K562 (cell line): ENCODE data around the gene PBXIP1. TPM values are rescaled to one million over a fixed set of nuclear protein-coding genes. Genes with fewer than 3 reads are reported as not detected.
A peak's percentile ranks its signal among the peaks of the same experiment; 100 is the strongest.

Source experiments
- ATAC-seq: fragments of 200-7000 bp; cut with Tn5 transposase; 3 replicates; pipeline ENCODE4 v1.9.1; 2020; ENCODE audit warnings: moderate library complexity
- BruUV-seq: library from RNA; stranded (reverse); fragments of 400-500 nt; replicated peaks from 2 replicates; lab custom pipeline; 2021; lab: Mats Ljungman, UMichigan
- CTCF ChIA-PET: fragments of 300-600 bp; formaldehyde crosslinking; extraction: SDS; loops from one replicate; lab custom pipeline; 2021; ENCODE audit warnings: low intra/inter-chr PET ratio; lab: Yijun Ruan, JAX
- POLR2A ChIA-PET: fragments of 300-600, 350-650 bp; sonication (Branson Sonifier 250); formaldehyde crosslinking; extraction: SDS; loops from one replicate; lab custom pipeline; 2021; ENCODE audit warnings: antibody characterized with exemption, inconsistent platforms; lab: Yijun Ruan, JAX
- DNase-seq, 4 experiments: peaks; one replicate each; pipeline versions ENCODE4 v3.0.0 to v3.0.0-alpha.2; 2011 to 2018; ENCODE audit warnings: low spot score in 3 of 4, mixed read lengths in 3 of 4; ENCODE audit errors: extremely low read depth in 1 of 4
- FAIRE-seq: peaks from 2 replicates; lab custom pipeline; 2011; peaks lifted over from hg19 to GRCh38; lab: Jason Lieb, UNC
- H2AFZ ChIP-seq: 2 replicates; pipeline ENCODE4 v1.6.0; 2011; ENCODE audit warnings: low read depth, low read length, control low read depth, inconsistent platforms
- H3K27ac ChIP-seq: fragments of 200-600 bp; 3 replicates; pipeline ENCODE4 v1.8.0; 2011; ENCODE audit warnings: low read depth, mild to moderate bottlenecking, control low read depth, inconsistent platforms, low read length, moderate library complexity, mixed read lengths; ENCODE audit errors: extremely low read depth
- H3K27me3 ChIP-seq, 2 experiments: fragments of 300-600 bp in 1 of 2; 2 replicates in 1 of 2; 3 replicates in 1 of 2; pipeline versions ENCODE4 v1.6.0 to v1.8.0; 2011; ENCODE audit warnings: inconsistent platforms in 2 of 2, low read length in 2 of 2, mild to moderate bottlenecking in 1 of 2, mixed read lengths in 1 of 2, moderate library complexity in 1 of 2; ENCODE audit not compliant: control insufficient read depth in 2 of 2, insufficient read depth in 2 of 2
- H3K36me3 ChIP-seq: fragments of 300-600 bp; 3 replicates; pipeline ENCODE4 v1.8.0; 2011; ENCODE audit warnings: mild to moderate bottlenecking, low read length, inconsistent platforms; ENCODE audit not compliant: control insufficient read depth, insufficient read depth
- H3K4me1 ChIP-seq, 2 experiments: fragments of 200-600 bp in 1 of 2; replicated peaks in 1 of 2; 2 replicates in 1 of 2; 3 replicates in 1 of 2; pipeline versions ENCODE4 v1.5.1 to v1.8.0; 2011; ENCODE audit warnings: inconsistent platforms in 2 of 2, low read length in 2 of 2, mild to moderate bottlenecking in 1 of 2, mixed read lengths in 1 of 2, moderate library complexity in 1 of 2; ENCODE audit not compliant: control insufficient read depth in 2 of 2, insufficient read depth in 2 of 2
- H3K4me2 ChIP-seq: 2 replicates; pipeline ENCODE4 v1.6.1; 2011; ENCODE audit warnings: low read length, control low read depth, inconsistent platforms, mixed read lengths; ENCODE audit not compliant: insufficient read depth
- H3K4me3 ChIP-seq: fragments of 200-600 bp; sonication (generic), shearing (Covaris generic); 2 replicates; pipeline ENCODE4 v1.5.1; 2016; ENCODE audit warnings: control low read depth, inconsistent platforms
- H3K79me2 ChIP-seq: fragments of 200-600 bp; 3 replicates; pipeline ENCODE4 v1.8.0; 2011; ENCODE audit warnings: low read length, inconsistent platforms; ENCODE audit not compliant: control insufficient read depth, insufficient read depth
- H3K9ac ChIP-seq, 2 experiments: 2 replicates each; pipeline versions ENCODE4 v1.6.0 to v1.6.1; 2011; ENCODE audit warnings: low read depth in 2 of 2, low read length in 2 of 2, control low read depth in 1 of 2, inconsistent platforms in 1 of 2, mild to moderate bottlenecking in 1 of 2, mixed read lengths in 1 of 2; ENCODE audit not compliant: insufficient read depth in 1 of 2
- H3K9me1 ChIP-seq: one replicate; pipeline ENCODE4 v1.6.0; 2011; ENCODE audit warnings: inconsistent platforms, mild to moderate bottlenecking, low read length, moderate library complexity; ENCODE audit not compliant: control insufficient read depth, insufficient read depth
- H3K9me3 ChIP-seq: replicated peaks from 2 replicates; pipeline ENCODE4 v1.5.1; 2011; ENCODE audit warnings: low read depth, low read length, inconsistent platforms; ENCODE audit not compliant: control insufficient read depth, insufficient read depth
- H4K20me1 ChIP-seq: replicated peaks from 2 replicates; pipeline ENCODE4 v1.6.1; 2011; ENCODE audit warnings: low read length, inconsistent platforms, mixed read lengths; ENCODE audit not compliant: control insufficient read depth, insufficient read depth
- ESRRA ChIP-seq: fragments of 450-650 bp; IDR thresholded peaks from 2 replicates; pipeline ENCODE4 v1.6.1; 2014; ENCODE audit warnings: low read depth, mild to moderate bottlenecking, moderate library complexity, borderline replicate concordance
- HDAC6 ChIP-seq: IDR thresholded peaks from 2 replicates; pipeline ENCODE4 v1.6.1; 2012; ENCODE audit warnings: low read depth, mild to moderate bottlenecking, control low read depth, inconsistent platforms, low read length, moderate library complexity
- JUN ChIP-seq, 2 experiments: sonication (generic) in 1 of 2; formaldehyde crosslinking in 1 of 2; IDR thresholded peaks; 2 replicates each; pipeline versions ENCODE4 v1.6.1 to v1.8.0; 2012 to 2022; ENCODE audit warnings: borderline replicate concordance in 2 of 2, mild to moderate bottlenecking in 2 of 2, improper control_type of control experiment in 1 of 2, low read depth in 1 of 2, low read length in 1 of 2, missing genetic modification reagents in 1 of 2
- MYBL2 ChIP-seq, 2 experiments: fragments of 450-650 bp in 1 of 2; sonication (generic) in 1 of 2; formaldehyde crosslinking in 1 of 2; IDR thresholded peaks; 2 replicates each; pipeline versions ENCODE4 v1.6.1 to v1.8.1; 2017 to 2022; ENCODE audit warnings: borderline replicate concordance in 1 of 2, inconsistent platforms in 1 of 2, low read depth in 1 of 2, mild to moderate bottlenecking in 1 of 2, missing genetic modification reagents in 1 of 2, moderate library complexity in 1 of 2
- NONO ChIP-seq, 2 experiments: fragments of 200-400 bp in 1 of 2; fragments of 450-650 bp in 1 of 2; formaldehyde crosslinking in 1 of 2; IDR thresholded peaks; 2 replicates each; pipeline ENCODE4 v1.6.1; 2017; ENCODE audit warnings: low read depth in 2 of 2, mild to moderate bottlenecking in 2 of 2, moderate library complexity in 2 of 2, low read length in 1 of 2
- RERE ChIP-seq: sonication (generic); formaldehyde crosslinking; IDR thresholded peaks from 2 replicates; pipeline ENCODE4 v1.8.0; 2023; ENCODE audit warnings: missing genetic modification reagents, mild to moderate bottlenecking, borderline replicate concordance
- SMC3 ChIP-seq: conservative IDR thresholded peaks from 2 replicates; pipeline ENCODE4 v1.6.1; 2011; ENCODE audit warnings: low read depth, low read length, improper control_type of control experiment; ENCODE audit not compliant: insufficient read depth
- SOX6 ChIP-seq: fragments of 450-650 bp; IDR thresholded peaks from 2 replicates; pipeline ENCODE4 v1.6.1; 2014; ENCODE audit warnings: mild to moderate bottlenecking
- ZBTB8A ChIP-seq: fragments of 450-650 bp; IDR thresholded peaks from 2 replicates; pipeline ENCODE4 v1.6.1; 2018; ENCODE audit warnings: mild to moderate bottlenecking, moderate library complexity; ENCODE audit not compliant: partially characterized antibody
- ZKSCAN8 ChIP-seq: fragments of 200-800 bp; sonication (Bioruptor generic); IDR thresholded peaks from 2 replicates; pipeline ENCODE4 v1.6.1; 2016; ENCODE audit warnings: missing genetic modification characterization, missing compliant biosample characterization
- ZNF408 ChIP-seq: fragments of 250-450 bp; sonication (Bioruptor Pico); IDR thresholded peaks from 2 replicates; pipeline ENCODE4 v1.4.0; 2020; ENCODE audit warnings: low read depth, mild to moderate bottlenecking, moderate library complexity
- WGBS: fragments of 100-300 bp; shearing (Covaris generic); methylation state at CpG from one replicate; pipeline ENCODE4 v1.1.6; 2016; ENCODE audit warnings: low coverage, mixed read lengths; ENCODE audit not compliant: insufficient coverage; ENCODE audit errors: missing lambda C conversion rate; 5-methylcytosine and 5-hydroxymethylcytosine counted together
- in situ Hi-C: fragments of 300-500 bp; cut with MboI; formaldehyde crosslinking; loops from 4 replicates; pipeline ENCODE4 v1.15.0; 2018; ENCODE audit warnings: inconsistent platforms, mixed read lengths
- intact Hi-C: fragments of 100-400 bp; cut with micrococcal nuclease; formaldehyde crosslinking; loops from 2 replicates; pipeline ENCODE4 v1.14.2; 2022
- polyA plus RNA-seq, 8 experiments: library from polyadenylated mRNA; depleted of rRNA in 4 of 8; stranded (reverse) in 5 of 8; unstranded in 3 of 8; fragments of >200 nt; fragmentation: Nextera tagmentation in 2 of 8; fragmentation: Illumina TruSeq in 1 of 8; extraction: Ambion mirVana in 2 of 8; extraction: Trizol in 1 of 8; gene quantifications; 2 replicates each; pipeline versions ENCODE4 v1.2.1 to v1.2.3, GENCODE V29; 2011 to 2014; ENCODE audit warnings: inconsistent platforms in 1 of 8, missing spikeins in 1 of 8
- total RNA-seq, 7 experiments: library from RNA; depleted of rRNA in 6 of 7; stranded (reverse); fragments of >200 nt in 6 of 7; fragmentation: Illumina TruSeq in 2 of 7; extraction: Trizol in 2 of 7; gene quantifications; 2 replicates each; pipeline versions ENCODE4 v1.2.1 to v1.2.3, GENCODE V29; 2011 to 2021; ENCODE audit warnings: low replicate concordance in 1 of 7

PBXIP1 gene
- total and polyA plus RNA-seq, 9 of the 15 experiments (the other 6 are each of a cell fraction or from before 2014, with no cell fraction given) = 0.13 to 8.3 (median 5.8) TPM

GRCh38 chr1:154895798-154896197, 60.1 kb downstream of the PBXIP1 start:
- no peaks in the 10 kb centered on the region for H4K20me1 ChIP-seq
- no peaks in the 10 kb centered on the region for H3K36me3 ChIP-seq
- BruUV-seq = no TSS peak
- no peak overlapping the region for H3K4me3 ChIP-seq
- H3K27ac ChIP-seq = no peak overlapping the region
- 20% methylated on average over 7 of the region's 7 CpGs for WGBS
- H3K27me3 ChIP-seq = no peaks in the 10 kb centered on the region
- peak overlapping the region; percentile 7 for H2AFZ ChIP-seq
- H3K9me1 ChIP-seq = no peaks in the 10 kb centered on the region
- ChIA-PET CTCF (no interaction called here), POLR2A (interaction anchor here (0.6 to 1.5 kb wide), 7 partner anchors 8 to 67 kb away, joined by 3 to 4 read pairs (median 3); no protein-coding TSS in a partner anchor)
- H3K79me2 ChIP-seq = no peaks in the 10 kb centered on the region
- ATAC-seq (no peak; the same call in 2 of the 3 replicates), FAIRE-seq (no peak), DNase-seq (peak in 2 of 4 experiments; percentile 33 to 38)
- H3K9ac ChIP-seq = no peak overlapping the region
- peaks cover 0 to 15% of the 10 kb centered on the region in 2 experiments; a peak in 4 of 5 replicates for H3K4me1 ChIP-seq
- H3K4me2 ChIP-seq = no peak overlapping the region
- in situ Hi-C loops = no loop called here
- intact Hi-C loops = no loop called here
- H3K9me3 ChIP-seq = no peaks in the 10 kb centered on the region
- TF ChIP-seq ZNF408 (CRISPR knock-in tag) = no peak
- no peak for TF ChIP-seq MYBL2 (IDR thresholded peaks at IDR 0.05; ENCODE audit: low read depth)
- no peak for TF ChIP-seq MYBL2 (CRISPR knock-in tag; IDR thresholded peaks at IDR 0.05; ENCODE audit: borderline replicate concordance)
- TF ChIP-seq ESRRA = peak; percentile 93
- no peak for TF ChIP-seq ZKSCAN8 (CRISPR knock-in tag)
- no peak for TF ChIP-seq HDAC6
- TF ChIP-seq RERE = no peak
- no peak for TF ChIP-seq SMC3
- no peak for TF ChIP-seq SOX6
- TF ChIP-seq NONO (IDR thresholded peaks at IDR 0.05; ENCODE audit: low read depth in 2 of 2, low read length in 1 of 2) = no peak
- TF ChIP-seq ZBTB8A = no peak
- TF ChIP-seq JUN (IDR thresholded peaks at IDR 0.05; ENCODE audit: borderline replicate concordance, low read depth, low read length) = no peak
- no peak for TF ChIP-seq JUN (CRISPR knock-in tag; IDR thresholded peaks at IDR 0.05; ENCODE audit: borderline replicate concordance)
